GM12875 (cell line): ENCODE data around the gene LDLRAD4.
"Not testable (repeated sequence)": the region's sequence is repeated elsewhere in the genome, so short reads cannot be mapped to it uniquely, and the experiment has no call there.

Experiments
- H3K4me3 ChIP-seq: one replicate; pipeline ENCODE4 v1.5.1; 2011; ENCODE audit warnings: low read depth, low read length, control low read depth
- TF ChIP-seq, protein P1 (sequence below): IDR thresholded peaks from 2 replicates; pipeline ENCODE4 v1.5.1; 2011; ENCODE audit warnings: low read depth, mild to moderate bottlenecking, control low read depth, inconsistent platforms, low read length, moderate library complexity, borderline replicate concordance; ENCODE audit not compliant: insufficient read depth

The LDLRAD4 gene

DNA sequence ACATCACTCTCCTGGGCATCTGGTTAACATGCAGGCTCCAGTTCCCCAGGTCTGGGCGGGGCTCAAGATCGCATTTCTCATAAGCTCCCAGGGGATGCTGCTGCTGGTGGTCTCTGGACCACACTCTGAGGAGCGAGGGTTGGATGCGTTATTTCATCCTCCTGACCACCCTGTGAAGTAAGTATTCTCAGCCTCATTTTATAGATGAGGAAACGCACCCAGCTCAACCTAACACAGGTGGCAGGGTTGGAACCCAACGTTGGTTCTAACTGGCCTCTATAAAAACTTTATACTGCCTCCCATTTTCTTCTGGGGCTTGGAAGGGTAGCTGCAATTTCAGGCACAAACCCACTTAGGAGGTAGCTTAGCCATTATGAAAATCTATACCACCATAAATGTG lies 387.3 kb downstream of the LDLRAD4 start:
- no peak overlapping the region for H3K4me3 ChIP-seq
- TF ChIP-seq, protein P1, sequence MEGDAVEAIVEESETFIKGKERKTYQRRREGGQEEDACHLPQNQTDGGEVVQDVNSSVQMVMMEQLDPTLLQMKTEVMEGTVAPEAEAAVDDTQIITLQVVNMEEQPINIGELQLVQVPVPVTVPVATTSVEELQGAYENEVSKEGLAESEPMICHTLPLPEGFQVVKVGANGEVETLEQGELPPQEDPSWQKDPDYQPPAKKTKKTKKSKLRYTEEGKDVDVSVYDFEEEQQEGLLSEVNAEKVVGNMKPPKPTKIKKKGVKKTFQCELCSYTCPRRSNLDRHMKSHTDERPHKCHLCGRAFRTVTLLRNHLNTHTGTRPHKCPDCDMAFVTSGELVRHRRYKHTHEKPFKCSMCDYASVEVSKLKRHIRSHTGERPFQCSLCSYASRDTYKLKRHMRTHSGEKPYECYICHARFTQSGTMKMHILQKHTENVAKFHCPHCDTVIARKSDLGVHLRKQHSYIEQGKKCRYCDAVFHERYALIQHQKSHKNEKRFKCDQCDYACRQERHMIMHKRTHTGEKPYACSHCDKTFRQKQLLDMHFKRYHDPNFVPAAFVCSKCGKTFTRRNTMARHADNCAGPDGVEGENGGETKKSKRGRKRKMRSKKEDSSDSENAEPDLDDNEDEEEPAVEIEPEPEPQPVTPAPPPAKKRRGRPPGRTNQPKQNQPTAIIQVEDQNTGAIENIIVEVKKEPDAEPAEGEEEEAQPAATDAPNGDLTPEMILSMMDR, result no peak

DNA sequence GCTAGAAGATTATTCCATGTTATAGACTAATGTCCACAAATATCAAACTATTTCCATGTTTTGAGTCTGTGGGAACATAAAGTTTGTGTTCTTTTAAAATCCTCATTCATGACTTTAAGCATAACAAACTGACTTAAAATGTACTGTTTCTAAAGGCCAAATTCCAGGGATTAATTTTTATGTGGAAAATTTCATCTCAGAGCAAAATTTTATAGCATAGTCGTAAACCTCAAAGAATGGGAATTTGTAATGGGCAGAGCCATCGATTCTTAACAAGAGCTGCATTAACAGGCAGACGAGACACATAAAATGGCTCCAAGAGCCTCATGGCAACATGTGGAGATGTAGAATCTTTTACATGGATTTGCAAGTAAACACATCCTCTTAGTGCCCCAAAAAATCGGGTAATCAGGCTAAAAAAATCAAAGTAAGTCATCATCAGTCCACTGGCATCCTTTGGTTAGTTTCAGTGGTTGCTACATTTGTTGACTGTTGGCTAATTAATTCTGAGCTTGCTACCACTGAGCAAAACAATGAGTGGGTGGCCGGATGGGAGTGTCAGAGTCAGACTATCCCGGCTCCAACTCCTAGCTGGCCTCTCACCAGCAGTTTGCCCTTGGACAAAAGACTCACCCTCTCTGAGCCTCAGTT lies 388.2 kb downstream of the LDLRAD4 start:
- TF ChIP-seq, protein P1, result no peak
- H3K4me3 ChIP-seq, result no peak overlapping the region

DNA sequence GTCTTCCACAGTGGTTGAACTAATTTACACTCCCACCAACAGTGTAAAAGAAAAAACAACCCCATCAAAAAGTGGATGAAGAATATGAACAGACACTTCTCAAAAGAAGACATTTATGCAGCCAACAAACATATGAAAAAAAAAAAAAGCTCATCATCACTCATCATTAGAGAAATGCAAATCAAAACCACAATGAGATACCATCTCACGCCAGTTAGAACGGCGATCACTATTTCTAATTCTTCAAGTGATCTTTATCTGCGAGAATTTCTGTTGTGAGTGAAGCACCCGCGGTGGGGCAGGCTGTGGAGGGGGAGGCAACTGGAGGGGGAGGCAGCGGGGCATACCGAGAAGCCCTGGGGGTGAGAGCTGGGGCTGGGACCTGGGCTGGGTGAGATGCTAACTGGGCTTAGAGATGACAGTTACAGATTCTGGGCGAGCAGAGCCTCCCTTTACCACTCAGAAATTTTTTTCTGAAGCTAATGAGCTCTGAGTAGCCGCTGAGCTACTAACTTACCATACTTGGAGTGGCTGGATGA lies 389.5 kb downstream of the LDLRAD4 start:
- not testable (repeated sequence) for H3K4me3 ChIP-seq

DNA sequence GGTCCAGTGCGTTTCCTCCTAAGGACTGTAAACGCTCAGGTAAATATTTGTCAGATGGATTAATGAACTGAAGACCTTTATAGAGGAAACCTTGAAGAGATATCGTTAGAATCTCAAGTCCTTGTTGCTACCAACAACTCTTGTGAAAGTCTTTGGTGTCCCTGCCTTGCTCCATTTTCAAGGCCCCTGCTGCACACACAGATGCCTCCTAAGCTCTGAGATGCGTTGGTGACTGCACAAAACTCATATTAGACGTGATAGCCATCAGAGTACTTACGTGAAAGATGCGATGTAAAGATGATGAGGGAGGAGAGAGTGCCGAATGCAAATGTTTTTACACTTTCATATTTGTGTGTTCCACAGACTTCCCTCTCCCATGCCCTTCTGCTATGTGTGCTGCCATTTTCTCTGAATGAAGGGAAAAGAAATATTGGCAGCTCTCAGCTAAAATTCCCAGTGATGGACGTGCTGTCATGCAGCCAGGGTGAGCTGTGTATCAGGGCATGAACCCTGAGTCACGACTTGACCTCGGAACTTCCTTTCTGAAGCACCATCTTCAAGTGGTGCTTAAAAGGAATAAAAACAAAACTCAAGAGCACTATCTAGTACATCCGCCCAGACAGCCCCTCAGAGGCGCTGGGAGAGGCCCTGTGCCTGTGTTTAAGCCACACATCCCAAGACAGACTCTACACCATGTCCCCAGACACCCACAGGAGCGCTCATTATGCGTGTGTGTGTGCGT lies 390.4 kb downstream of the LDLRAD4 start:
- TF ChIP-seq, protein P1, result no peak
- H3K4me3 ChIP-seq, result no peak overlapping the region

DNA sequence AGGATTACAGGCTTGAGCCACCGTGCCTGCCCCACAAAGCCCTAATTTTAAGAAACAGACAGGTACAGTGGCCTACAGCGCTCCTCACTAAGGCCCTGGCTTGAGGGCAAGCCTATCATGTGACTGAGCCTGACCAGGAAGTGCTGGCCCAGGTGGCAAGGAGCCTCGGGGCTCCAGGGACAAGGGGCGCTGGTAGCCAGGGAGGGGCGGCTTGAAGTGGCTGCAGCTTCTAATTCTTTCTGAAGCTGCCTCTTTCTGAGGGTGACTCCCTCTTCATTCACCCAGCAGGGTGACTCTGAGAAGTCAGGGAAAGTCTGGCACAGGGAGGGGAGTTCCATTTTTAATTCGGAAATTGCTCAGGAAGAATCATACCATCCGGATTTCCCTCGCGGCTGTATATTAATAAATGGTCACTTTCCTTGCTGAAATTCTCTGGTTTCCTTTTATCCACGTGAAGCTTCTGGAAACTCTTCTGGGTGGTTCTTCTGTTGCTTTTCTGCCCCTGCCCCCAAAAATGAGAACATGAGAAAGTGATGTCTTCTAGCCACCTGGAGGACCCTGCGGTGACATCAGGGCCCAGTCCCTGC lies 392.1 kb downstream of the LDLRAD4 start:
- TF ChIP-seq, protein P1, result no peak
- H3K4me3 ChIP-seq, result no peak overlapping the region

DNA sequence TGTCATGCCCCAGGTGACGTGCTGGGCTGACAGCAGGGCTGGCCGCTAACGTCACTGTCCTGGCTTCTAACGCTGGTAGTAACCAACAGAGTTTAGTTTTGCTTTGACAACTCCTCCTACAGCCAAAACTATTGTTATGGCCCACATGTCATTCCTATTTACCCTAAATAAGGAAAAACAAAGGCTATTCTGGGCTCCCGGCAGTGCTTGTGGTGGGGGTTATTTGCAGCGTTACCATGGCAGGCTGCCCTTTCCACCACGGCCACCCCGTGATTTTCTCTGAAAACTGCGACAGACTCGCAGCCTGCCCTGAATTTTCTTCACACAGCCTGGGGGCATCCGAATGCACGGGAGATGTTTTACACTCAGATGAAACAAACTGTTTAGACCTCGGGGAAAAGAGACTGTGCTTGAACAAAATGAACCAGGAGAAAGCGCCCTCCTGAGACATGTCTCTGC lies 392.6 kb downstream of the LDLRAD4 start:
- TF ChIP-seq, protein P1, result no peak
- H3K4me3 ChIP-seq, result no peak overlapping the region

DNA sequence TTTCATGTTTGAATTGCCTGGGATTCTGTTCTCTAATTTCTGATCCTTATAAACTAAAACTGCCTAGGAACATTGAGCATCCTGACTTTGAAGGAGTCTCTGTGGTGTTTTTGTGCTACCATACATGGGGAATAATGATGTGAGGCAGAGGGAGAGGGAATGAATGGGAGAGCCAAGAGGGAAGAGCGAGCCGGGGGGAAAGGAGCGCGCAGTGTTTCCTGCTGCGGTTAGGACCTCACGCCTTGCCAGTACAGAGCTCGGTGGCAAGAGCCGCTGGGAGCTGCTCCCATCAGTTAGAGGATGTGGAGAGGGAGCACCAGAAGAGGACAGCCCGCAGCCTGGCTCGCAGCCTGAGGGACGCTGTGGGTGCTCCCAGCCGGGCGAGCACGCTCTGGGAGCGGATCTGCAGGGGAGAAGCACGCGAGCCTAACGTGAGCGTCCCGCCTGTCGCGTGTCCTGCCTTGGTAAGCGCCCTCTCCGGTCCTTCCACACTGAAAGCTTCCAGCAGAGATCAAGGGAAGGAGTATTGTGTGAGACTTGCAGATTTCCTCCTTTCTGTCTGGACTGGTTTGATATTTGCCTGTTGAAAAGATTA lies 393.1 kb downstream of the LDLRAD4 start:
- TF ChIP-seq, protein P1, result no peak
- peak overlapping the region; percentile 33 for H3K4me3 ChIP-seq
